OCI-LY3 (cell line): ENCODE measurements around the gene CACNA1E.

Experiments
- H2AFZ ChIP-seq: fragments of 200-600, 300-600 bp; shearing (Covaris generic); 2 replicates; pipeline ENCODE4 v1.6.0; 2014; ENCODE audit warnings: antibody characterized with exemption, low read depth, low read length
- H3K27ac ChIP-seq: fragments of 200-600, 300-600 bp; sonication (generic); 2 replicates; pipeline ENCODE4 v1.5.1; 2014; ENCODE audit warnings: mild to moderate bottlenecking, low read length, moderate library complexity, mixed read lengths
- H3K27me3 ChIP-seq: fragments of 200-600, 300-600 bp; sonication (generic); 2 replicates; pipeline ENCODE4 v1.6.1; 2014; ENCODE audit warnings: low read depth, low read length, mixed read lengths
- H3K36me3 ChIP-seq: fragments of 200-600, 300-600 bp; sonication (generic); replicated peaks from 2 replicates; pipeline ENCODE3; 2014; ENCODE audit warnings: low read depth, low read length, mixed read lengths
- H3K4me1 ChIP-seq: fragments of 300-600, 200-600 bp; sonication (generic); 2 replicates; pipeline ENCODE4 v1.6.1; 2014; ENCODE audit warnings: low read length, mixed read lengths
- H3K4me2 ChIP-seq: fragments of 200-600, 300-600 bp; sonication (generic); 2 replicates; pipeline ENCODE4 v1.6.1; 2014; ENCODE audit warnings: low read length, mixed read lengths
- H3K4me3 ChIP-seq: fragments of 300-600, 200-600 bp; sonication (generic); 2 replicates; pipeline ENCODE4 v1.5.1; 2014; ENCODE audit warnings: antibody characterized with exemption, mild to moderate bottlenecking, low read length, moderate library complexity
- H3K79me2 ChIP-seq: fragments of 300-600, 200-600 bp; shearing (Covaris generic); 2 replicates; pipeline ENCODE4 v1.6.1; 2014; ENCODE audit warnings: mild to moderate bottlenecking, low read length, mixed read lengths
- H3K9ac ChIP-seq: fragments of 300-600, 200-600 bp; shearing (Covaris generic); 2 replicates; pipeline ENCODE4 v1.6.0; 2014; ENCODE audit warnings: mild to moderate bottlenecking, low read length, moderate library complexity
- H3K9me3 ChIP-seq: fragments of 200-600, 300-600 bp; shearing (Covaris generic); 2 replicates; pipeline ENCODE4 v1.6.1; 2014; ENCODE audit warnings: low read length, mixed read lengths; ENCODE audit not compliant: insufficient read depth
- H4K20me1 ChIP-seq: fragments of 200-600, 300-600 bp; sonication (generic); 2 replicates; pipeline ENCODE4 v1.6.1; 2016; ENCODE audit warnings: low read length, mixed read lengths; ENCODE audit not compliant: insufficient read depth
- CTCF ChIP-seq: fragments of 200-600, 300-600 bp; sonication (generic); IDR thresholded peaks from 2 replicates; pipeline ENCODE4 v1.5.1; 2014; ENCODE audit warnings: antibody characterized with exemption, low read length, low read depth
- EZH2phosphoT487 ChIP-seq: fragments of 200-600 bp; shearing (Covaris generic); IDR thresholded peaks from 2 replicates; pipeline ENCODE4 v1.6.1; 2018; ENCODE audit warnings: antibody characterized with exemption, mixed run types, low read depth

CACNA1E gene

GRCh38 chr1:181754103-181754502 is 270.8 kb downstream of the CACNA1E start:
- Histone ChIP-seq H3K4me3 (no peak overlapping the region), H3K9me3 (no peaks in the 10 kb centered on the region), H3K4me1 (no peaks in the 10 kb centered on the region), H3K27me3 (peaks cover 20% of the 10 kb centered on the region), H3K36me3 (no peaks in the 10 kb centered on the region), H2AFZ (no peak overlapping the region), H3K4me2 (no peak overlapping the region), H3K27ac (no peak overlapping the region), H3K79me2 (no peaks in the 10 kb centered on the region), H4K20me1 (no peaks in the 10 kb centered on the region), H3K9ac (no peak overlapping the region)
- TF ChIP-seq EZH2phosphoT487 (no peak), CTCF (no peak)

- Histone ChIP-seq H4K20me1 (no peaks in the 10 kb centered on the region), H3K36me3 (no peaks in the 10 kb centered on the region), H3K27me3 (peaks cover 51% of the 10 kb centered on the region), H3K4me3 (no peak overlapping the region), H3K9me3 (no peaks in the 10 kb centered on the region), H3K9ac (no peak overlapping the region), H3K27ac (no peak overlapping the region), H2AFZ (no peak overlapping the region), H3K79me2 (no peaks in the 10 kb centered on the region), H3K4me2 (no peak overlapping the region), H3K4me1 (no peaks in the 10 kb centered on the region)
- TF ChIP-seq EZH2phosphoT487 (no peak), CTCF (no peak)
Observed at GRCh38 chr1:181759481-181759880, 276.2 kb downstream of the CACNA1E start.

- H3K9me3 ChIP-seq, result no peaks in the 10 kb centered on the region
- H3K9ac ChIP-seq, result no peak overlapping the region
- H3K4me1 ChIP-seq, result no peaks in the 10 kb centered on the region
- TF ChIP-seq CTCF (no peak), EZH2phosphoT487 (no peak)
- H3K4me3 ChIP-seq, result no peak overlapping the region
- no peaks in the 10 kb centered on the region for H4K20me1 ChIP-seq
- H3K4me2 ChIP-seq, result no peak overlapping the region
- peaks cover 47% of the 10 kb centered on the region for H3K27me3 ChIP-seq
- H3K36me3 ChIP-seq, result no peaks in the 10 kb centered on the region
- no peak overlapping the region for H2AFZ ChIP-seq
- no peak overlapping the region for H3K27ac ChIP-seq
- H3K79me2 ChIP-seq, result no peaks in the 10 kb centered on the region
Observed at GRCh38 chr1:181763736-181764135, 280.4 kb downstream of the CACNA1E start.

GRCh38 chr1:181765451-181766026 is 282.2 kb downstream of the CACNA1E start:
- Histone ChIP-seq H2AFZ (no peak overlapping the region), H3K79me2 (no peaks in the 10 kb centered on the region), H3K4me1 (no peaks in the 10 kb centered on the region)

More at GRCh38 chr1:181765451-181766026, 282.2 kb downstream of the CACNA1E start:
- H3K9me3 ChIP-seq, result no peaks in the 10 kb centered on the region
- no peak overlapping the region for H3K27ac ChIP-seq
- peaks cover 52% of the 10 kb centered on the region for H3K27me3 ChIP-seq
- H3K36me3 ChIP-seq, result no peaks in the 10 kb centered on the region
- H3K9ac ChIP-seq, result no peak overlapping the region
- no peak overlapping the region for H3K4me3 ChIP-seq
- H4K20me1 ChIP-seq, result no peaks in the 10 kb centered on the region
- TF ChIP-seq EZH2phosphoT487, result no peak
- no peak for TF ChIP-seq CTCF
- no peak overlapping the region for H3K4me2 ChIP-seq
